Breast epithelium (tissue), 4 donors: ENCODE results near the gene AGXT2. TPM values are rescaled to one million over a fixed set of nuclear protein-coding genes. Genes with fewer than 3 reads are reported as not detected.

Experiments
- DNase-seq, 2 donors: peaks; one replicate each; pipeline ENCODE4 v3.0.0-alpha.2; 2019; ENCODE audit warnings: low spot score in 2 of 2
- H3K27ac ChIP-seq, 2 donors: fragments of 200-600 bp; sonication (generic) in 1 of 2; one replicate each; pipeline ENCODE4 v1.5.1; 2016 to 2019; ENCODE audit warnings: mild to moderate bottlenecking in 1 of 2
- H3K27me3 ChIP-seq, 2 donors: fragments of 200-600 bp; sonication (generic) in 1 of 2; one replicate each; pipeline versions ENCODE4 v1.5.1 to v1.6.0; 2017 to 2019; ENCODE audit warnings: control low read depth in 1 of 2, mild to moderate bottlenecking in 1 of 2
- H3K36me3 ChIP-seq: fragments of 200-600 bp; one replicate; pipeline ENCODE4 v1.5.1; 2019
- H3K4me1 ChIP-seq, 2 donors: fragments of 200-600 bp; sonication (generic); one replicate each; pipeline ENCODE4 v1.5.1; 2016 to 2019; ENCODE audit warnings: control low read depth in 1 of 2
- H3K4me3 ChIP-seq, 3 donors: fragments of 200-600 bp; sonication (generic); 1 replicate in 2 of 3; 2 replicates in 1 of 3; pipeline ENCODE4 v1.5.1; 2016 to 2019; ENCODE audit warnings: mild to moderate bottlenecking in 3 of 3, moderate library complexity in 2 of 3
- H3K9me3 ChIP-seq, 2 donors: fragments of 200-600 bp; sonication (generic) in 1 of 2; one replicate each; pipeline ENCODE4 v1.5.1; 2016 to 2019; ENCODE audit warnings: control low read depth in 1 of 2
- POLR2A ChIP-seq: fragments of 450-650 bp; IDR thresholded peaks from one replicate; pipeline ENCODE4 v1.6.1; 2016; ENCODE audit warnings: antibody characterized with exemption, mild to moderate bottlenecking, moderate library complexity
- POLR2AphosphoS5 ChIP-seq, 3 donors: sonication (generic); formaldehyde crosslinking; IDR thresholded peaks; one replicate each; pipeline ENCODE4 v1.6.1; 2017; ENCODE audit warnings: antibody characterized with exemption in 3 of 3
- intact Hi-C: fragments of 100-400 bp; cut with DNase I; formaldehyde crosslinking; loops from one replicate; pipeline ENCODE4 v1.15.1; 2023; ENCODE audit warnings: low total_unique reads
- total RNA-seq, 3 donors: library from RNA; depleted of rRNA; stranded (reverse); fragments of >200 nt; gene quantifications; one replicate each; pipeline ENCODE4 v1.1.0, GENCODE V29; 2016
- TF ChIP-seq, protein P1 (sequence below), 3 donors: fragments of 450-650 bp; IDR thresholded peaks; one replicate each; pipeline ENCODE4 v1.5.1; 2016 to 2017; ENCODE audit warnings: antibody characterized with exemption in 3 of 3, mild to moderate bottlenecking in 3 of 3, moderate library complexity in 3 of 3

Gene AGXT2
- total RNA-seq, 3 donors from 2014 or later, result not detected

DNA sequence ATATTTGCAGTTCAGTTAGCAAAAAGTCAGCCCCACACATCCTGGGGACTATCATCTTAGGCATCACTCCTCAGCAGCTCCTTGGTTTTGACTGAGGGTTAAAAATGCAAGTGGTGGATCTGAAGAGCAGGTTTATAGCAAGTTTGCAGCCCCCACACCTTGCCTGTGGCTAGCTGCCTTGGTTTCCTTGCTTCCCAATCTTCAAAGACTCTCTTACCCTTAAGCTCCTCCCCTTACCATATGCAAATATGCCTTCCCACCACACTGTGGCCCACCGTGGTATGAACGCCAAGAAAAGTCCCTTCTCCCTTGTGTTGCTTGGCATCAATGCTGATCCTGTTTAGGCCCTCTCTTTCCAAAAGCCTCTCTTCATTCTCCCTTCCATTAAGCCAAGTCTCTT, 45.0 kb upstream of the AGXT2 start:
- Histone ChIP-seq H3K27me3 (no peaks in the 10 kb centered on the region), H3K36me3 (no peaks in the 10 kb centered on the region), H3K9me3 (no peaks in the 10 kb centered on the region), H3K4me1 (no peaks in the 10 kb centered on the region), H3K27ac (no peak overlapping the region), H3K4me3 (no peak overlapping the region)
- no peak for DNase-seq
- intact Hi-C loops, result no loop called here
- TF ChIP-seq POLR2AphosphoS5 (IDR thresholded peaks at IDR 0.05) (no peak), POLR2A (no peak)
- TF ChIP-seq, protein P1, sequence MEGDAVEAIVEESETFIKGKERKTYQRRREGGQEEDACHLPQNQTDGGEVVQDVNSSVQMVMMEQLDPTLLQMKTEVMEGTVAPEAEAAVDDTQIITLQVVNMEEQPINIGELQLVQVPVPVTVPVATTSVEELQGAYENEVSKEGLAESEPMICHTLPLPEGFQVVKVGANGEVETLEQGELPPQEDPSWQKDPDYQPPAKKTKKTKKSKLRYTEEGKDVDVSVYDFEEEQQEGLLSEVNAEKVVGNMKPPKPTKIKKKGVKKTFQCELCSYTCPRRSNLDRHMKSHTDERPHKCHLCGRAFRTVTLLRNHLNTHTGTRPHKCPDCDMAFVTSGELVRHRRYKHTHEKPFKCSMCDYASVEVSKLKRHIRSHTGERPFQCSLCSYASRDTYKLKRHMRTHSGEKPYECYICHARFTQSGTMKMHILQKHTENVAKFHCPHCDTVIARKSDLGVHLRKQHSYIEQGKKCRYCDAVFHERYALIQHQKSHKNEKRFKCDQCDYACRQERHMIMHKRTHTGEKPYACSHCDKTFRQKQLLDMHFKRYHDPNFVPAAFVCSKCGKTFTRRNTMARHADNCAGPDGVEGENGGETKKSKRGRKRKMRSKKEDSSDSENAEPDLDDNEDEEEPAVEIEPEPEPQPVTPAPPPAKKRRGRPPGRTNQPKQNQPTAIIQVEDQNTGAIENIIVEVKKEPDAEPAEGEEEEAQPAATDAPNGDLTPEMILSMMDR (IDR thresholded peaks at IDR 0.05), result no peak

DNA sequence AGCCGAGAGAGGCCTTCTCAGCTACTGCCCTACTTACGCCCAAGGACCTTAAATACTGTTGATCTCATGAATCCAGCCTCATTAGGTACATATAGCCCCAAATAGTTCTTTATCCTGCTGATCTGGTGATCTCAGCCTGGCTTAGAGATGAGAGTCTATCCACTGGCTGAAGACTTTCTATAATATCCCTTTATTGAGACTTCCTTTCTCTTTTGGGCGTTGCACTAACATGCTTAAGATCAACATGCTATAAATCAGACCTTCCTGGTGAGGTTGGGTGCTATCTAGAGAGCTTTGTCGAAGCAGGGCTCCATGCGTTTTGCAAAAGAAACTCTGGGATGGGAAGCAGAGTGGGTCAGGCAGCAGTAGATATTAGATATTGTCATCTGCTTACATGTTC, 44.0 kb upstream of the AGXT2 start:
- Histone ChIP-seq H3K27ac (no peak overlapping the region), H3K4me1 (no peaks in the 10 kb centered on the region), H3K9me3 (no peaks in the 10 kb centered on the region), H3K4me3 (no peak overlapping the region), H3K36me3 (no peaks in the 10 kb centered on the region), H3K27me3 (no peaks in the 10 kb centered on the region)
- intact Hi-C loops, result no loop called here
- DNase-seq, result no peak
- TF ChIP-seq POLR2AphosphoS5 (IDR thresholded peaks at IDR 0.05) (no peak), POLR2A (no peak)
- TF ChIP-seq, protein P1 (IDR thresholded peaks at IDR 0.05), result no peak

DNA sequence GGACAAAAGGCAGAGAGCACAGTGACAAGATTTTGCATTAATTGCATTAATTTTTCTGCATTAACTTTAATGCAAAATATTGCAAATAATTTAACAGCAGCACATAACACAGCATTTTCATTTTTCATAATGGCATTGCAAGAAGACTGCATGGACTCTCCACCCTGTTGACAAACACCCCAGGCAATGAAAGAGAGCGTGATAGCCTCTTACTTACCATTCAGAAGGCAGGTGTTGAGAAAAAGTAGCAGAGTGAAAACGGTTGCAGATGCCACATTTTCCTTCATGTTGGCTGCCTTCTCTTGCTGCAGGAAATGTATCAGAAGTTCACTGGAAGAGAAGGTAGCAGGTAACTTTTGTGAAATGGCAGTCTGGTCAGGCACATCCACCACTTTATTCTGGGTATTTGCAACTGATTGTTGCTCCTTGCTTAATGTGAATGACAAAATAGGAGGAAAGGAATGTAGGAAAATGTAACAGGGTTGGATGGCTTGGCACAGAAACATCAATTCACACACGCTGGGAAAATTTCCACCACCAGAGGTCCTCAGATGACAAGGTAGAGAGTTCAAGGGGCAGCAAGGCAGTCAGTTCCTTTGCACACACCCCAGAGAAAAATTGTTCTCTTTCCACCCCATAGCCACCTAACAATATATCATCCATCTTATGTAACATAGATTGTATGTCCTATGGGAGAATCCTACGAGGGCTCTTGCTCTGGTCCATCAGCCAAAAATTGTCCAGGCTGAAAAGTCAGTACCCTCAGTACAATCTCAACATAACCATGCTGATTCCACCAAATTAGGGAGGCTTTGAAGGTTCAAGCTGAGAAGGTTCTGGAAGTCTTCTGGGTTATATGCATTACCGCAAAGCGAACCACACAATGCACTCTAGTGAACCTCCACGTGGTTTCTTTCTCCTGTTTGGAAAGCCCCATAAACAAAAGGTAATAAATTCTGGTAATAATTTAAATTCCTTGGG, 41.9 kb upstream of the AGXT2 start:
- DNase-seq, result peak in 1 of 2 donors; percentile 22
- Histone ChIP-seq H3K27me3 (no peaks in the 10 kb centered on the region), H3K4me3 (no peak overlapping the region), H3K4me1 (no peaks in the 10 kb centered on the region), H3K36me3 (no peaks in the 10 kb centered on the region), H3K27ac (no peak overlapping the region), H3K9me3 (no peaks in the 10 kb centered on the region)
- intact Hi-C loops, result loop anchor here (5.0 kb wide), 1 partner anchor 343 kb away; no protein-coding TSS in a partner anchor
- TF ChIP-seq, protein P1 (IDR thresholded peaks at IDR 0.05), result peak in 2 of 3 donors; percentile 44 to 46
- TF ChIP-seq POLR2A, result no peak
- TF ChIP-seq POLR2AphosphoS5 (IDR thresholded peaks at IDR 0.05), result no peak

DNA sequence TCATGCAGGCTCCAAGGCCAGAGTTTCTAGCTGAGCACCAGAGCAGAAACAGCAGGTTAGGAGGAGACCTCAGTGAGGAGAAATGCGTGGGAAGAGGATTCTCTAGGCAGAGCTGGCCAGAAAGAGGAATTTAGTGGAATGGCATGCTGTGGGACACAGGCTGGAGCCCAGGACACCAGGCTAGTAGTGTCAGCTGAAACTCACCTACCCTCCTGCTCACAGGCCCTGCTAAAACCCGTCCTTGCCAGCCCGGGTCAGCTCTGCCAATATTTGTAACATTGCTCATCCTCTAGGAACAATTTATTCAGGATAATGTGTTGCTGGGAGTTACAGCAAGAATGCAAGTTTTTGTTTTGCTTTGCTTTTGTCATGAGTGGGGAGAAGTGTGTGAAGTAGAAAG, 40.2 kb upstream of the AGXT2 start:
- Histone ChIP-seq H3K36me3 (no peaks in the 10 kb centered on the region), H3K4me3 (no peak overlapping the region), H3K27me3 (no peaks in the 10 kb centered on the region), H3K9me3 (no peaks in the 10 kb centered on the region), H3K27ac (no peak overlapping the region), H3K4me1 (no peaks in the 10 kb centered on the region)
- no peak for TF ChIP-seq POLR2A
- TF ChIP-seq, protein P1 (IDR thresholded peaks at IDR 0.05), result no peak
- TF ChIP-seq POLR2AphosphoS5 (IDR thresholded peaks at IDR 0.05), result no peak
- DNase-seq, result no peak
- intact Hi-C loops, result loop anchor here (5.0 kb wide), 1 partner anchor 344 kb away; no protein-coding TSS in a partner anchor

DNA sequence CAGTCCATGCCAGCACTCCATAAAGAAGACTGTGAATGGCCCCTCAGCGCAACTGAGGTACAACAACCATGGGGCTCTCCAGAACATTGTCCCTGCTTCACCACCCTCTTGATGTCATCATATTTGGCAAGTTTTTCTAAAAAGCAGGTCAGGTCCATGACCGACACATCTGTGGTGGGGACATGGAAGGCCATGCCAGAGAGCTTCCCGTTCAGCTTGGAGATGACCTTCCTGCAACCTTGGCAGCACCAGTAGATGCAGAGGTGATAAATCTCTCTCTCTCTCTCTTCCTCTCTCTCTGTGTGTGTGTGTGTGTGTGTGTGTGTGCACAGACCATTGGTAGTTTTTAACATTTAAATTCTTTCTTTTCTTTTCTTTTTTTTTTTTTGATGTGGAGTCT, 35.4 kb upstream of the AGXT2 start:
- Histone ChIP-seq H3K9me3 (no peaks in the 10 kb centered on the region), H3K27me3 (no peaks in the 10 kb centered on the region), H3K36me3 (no peaks in the 10 kb centered on the region), H3K4me3 (no peak overlapping the region), H3K27ac (no peak overlapping the region), H3K4me1 (no peaks in the 10 kb centered on the region)
- no peak for TF ChIP-seq POLR2AphosphoS5 (IDR thresholded peaks at IDR 0.05)
- TF ChIP-seq, protein P1 (IDR thresholded peaks at IDR 0.05), result no peak
- no peak for TF ChIP-seq POLR2A
- DNase-seq, result no peak
- intact Hi-C loops, result no loop called here
